T follicular helper cell (primary cell): ENCODE measurements around the gene FBL.
"Not testable (repeated sequence)": the region's sequence is repeated elsewhere in the genome, so short reads cannot be mapped to it uniquely, and the experiment has no call there.

Source experiments
- DNase-seq: peaks from one replicate; pipeline ENCODE4 v3.0.0-alpha.2; 2020; ENCODE audit warnings: low read depth

FBL gene

DNA sequence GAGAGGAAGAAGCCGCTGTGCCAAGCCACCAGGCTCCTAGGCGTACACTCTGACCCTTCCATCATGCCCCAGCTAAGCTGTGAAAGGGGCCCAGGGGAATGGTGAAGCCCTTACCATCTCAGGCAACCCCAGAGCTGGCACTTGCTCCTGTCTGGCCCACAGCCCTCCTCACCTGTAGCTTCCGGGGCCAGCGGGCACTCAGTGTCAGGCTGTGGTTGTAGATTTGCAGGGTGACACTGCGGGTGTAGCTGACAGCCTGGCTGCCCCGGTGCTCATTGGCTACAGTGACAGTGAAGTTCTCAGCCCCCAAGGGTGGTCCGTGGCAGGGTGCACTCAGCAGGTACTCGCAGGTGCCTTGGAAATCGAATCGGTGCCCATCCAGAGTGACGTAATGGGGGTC lies 30.3 kb upstream of the FBL start:
- DNase-seq, result not testable (repeated sequence)

DNA sequence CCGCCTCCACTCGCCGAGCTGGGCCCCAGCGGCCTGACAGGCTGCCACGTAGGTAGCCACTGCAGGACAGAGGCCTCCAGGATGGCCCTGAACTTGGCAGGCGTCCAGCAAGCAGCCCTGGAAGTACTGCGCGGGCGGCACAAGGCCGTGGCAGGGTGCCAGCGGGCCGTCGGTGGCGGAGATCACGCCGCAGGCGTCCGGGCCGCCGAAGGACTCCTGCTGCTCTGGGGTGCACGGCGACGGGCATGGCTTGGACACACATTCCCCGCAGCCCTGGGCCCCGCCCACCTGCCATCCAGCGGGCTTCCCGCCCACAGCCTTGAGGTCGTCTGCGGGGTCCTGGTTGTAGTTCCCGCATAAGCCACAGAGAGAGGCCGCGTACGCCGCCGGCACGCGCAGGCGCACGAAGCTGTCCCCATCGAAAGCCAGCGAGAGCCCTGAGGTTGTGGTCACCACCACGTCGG lies 29.3 kb upstream of the FBL start:
- not testable (repeated sequence) for DNase-seq

DNA sequence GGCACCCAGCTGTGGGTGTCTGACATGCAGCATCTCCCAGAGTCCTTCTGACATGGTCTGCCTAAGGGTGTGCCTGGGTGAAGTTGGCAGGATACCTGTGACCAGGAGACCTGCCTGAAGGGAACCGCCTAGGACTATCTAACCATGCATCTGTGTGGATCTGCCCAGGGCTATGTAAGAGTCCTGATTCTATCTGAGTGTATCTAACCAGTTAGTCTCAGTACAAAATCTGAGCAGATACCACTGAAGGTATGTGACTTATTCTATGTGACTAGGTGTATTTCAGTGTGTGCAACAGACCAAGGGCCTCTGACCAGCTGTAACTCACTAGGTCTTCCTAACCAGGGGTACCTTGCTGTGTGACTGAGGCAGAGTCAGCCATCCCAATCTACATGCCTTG lies 28.2 kb upstream of the FBL start:
- no peak for DNase-seq

DNA sequence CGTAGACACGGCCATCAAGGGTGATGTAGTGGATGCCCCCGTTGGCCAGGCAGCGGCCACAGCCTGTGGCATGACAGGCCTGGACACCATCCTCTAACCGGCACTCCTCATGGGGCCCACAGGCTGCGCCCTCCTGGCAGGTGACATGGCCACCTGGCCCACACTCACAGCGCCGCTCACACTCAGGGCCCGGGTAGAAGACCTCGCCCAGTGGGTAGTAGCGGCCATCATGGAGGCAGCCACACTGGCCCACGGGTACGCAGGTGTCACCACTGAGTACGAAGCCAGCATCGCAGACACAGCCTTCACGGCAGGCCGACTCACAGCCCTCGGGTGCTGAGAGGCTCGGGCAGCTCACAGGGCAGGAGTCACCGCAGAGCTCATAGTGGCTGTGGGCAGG lies 27.2 kb upstream of the FBL start:
- no peak for DNase-seq

GRCh38 chr19:39871886-39872866 lies 26.0 kb upstream of the FBL start:
- no peak for DNase-seq

DNA sequence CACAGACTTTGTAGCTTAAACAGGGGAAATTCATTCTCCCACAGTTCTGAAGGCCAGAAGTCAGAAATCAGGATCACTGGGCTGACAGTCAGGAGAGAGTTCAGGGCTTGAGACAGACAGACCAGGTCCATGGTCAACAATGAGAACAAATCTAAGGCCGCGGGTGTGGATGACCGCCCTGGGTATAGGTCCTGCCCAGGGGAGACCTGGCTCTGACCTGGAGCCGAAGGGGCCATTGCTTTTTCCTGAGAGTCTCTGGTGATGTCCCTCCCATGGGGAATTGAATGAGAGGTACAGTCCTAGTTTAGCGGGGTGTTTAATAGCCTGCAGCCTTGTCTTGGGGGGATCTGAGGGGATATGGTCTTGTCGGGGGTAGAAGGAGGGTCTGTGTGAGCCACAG lies 25.2 kb upstream of the FBL start:
- DNase-seq, result no peak

DNA sequence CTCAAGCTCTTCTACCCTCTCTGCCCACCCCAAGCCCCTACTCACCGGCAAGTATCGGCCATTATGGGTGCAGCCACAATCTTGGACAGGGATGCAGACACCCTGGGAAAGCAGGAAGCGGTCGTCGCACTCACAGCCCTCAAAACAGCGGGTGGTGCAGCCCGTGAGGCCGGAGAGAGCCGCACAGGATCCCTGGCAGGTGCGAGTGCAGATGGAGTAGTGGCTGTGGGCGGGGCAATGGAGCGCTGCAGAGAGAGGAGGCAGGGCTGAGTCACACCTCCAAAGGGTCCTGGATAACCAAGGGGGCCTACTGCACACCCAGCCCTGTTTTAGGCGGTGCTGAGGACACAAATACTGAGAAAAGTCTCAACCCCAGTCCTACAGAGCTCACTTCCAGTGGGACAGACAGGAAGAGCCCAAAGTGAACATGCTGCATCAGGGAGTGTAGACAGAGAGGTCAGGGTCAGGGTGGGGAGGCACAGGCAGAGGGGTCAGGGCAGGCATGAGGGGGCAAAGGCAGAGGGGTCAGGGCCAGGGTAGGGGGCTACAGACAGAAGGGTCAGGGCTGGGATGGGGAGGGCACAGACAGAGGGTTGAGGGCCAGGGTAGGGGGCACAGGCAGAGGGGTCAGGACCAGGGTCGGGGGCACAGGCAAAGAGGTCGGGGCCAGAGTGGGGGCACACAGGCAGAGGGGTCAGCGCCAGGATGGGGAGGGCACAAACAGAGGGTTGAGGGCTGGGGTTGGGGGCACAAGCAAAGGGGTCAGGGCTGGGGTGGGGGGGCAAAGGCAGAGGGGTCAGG lies 24.2 kb upstream of the FBL start:
- DNase-seq, result no peak

DNA sequence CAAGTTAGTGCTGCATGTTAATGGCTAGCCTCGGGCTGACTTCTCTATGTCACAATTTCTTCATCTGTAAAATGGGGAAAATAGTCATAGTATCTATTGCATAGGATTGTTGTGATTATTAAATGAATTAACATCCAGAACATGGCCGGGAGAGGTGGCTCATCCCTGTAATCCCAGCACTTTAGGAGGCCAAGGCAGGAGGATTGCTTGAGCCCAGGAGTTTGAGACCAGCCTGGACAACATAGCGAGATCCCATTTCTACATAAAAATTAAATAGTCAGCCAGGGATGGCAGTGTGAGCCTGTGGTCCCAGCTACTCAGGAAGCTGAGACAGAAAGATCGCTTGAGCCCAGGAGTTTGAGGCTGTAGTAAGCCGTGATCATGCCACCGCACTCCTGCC lies 21.8 kb upstream of the FBL start:
- no peak for DNase-seq

DNA sequence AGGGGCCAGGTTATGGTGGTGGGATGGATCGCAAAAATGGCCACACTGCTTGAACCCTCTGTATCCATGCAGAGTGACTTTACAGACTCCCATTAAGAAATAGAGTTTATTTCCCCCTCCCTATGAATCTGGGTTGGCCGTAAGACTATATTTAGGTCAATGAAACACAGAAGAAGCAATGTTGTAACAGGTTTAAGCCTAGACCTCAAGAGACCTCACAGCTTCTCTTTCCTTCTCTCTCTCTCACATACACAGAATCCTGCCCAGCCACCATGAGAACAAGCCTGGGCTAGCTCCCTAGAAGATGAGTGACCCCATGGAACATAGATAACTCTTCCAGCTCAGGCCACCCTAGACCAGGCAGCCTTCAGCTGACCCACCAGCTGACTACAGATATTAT lies 21.0 kb upstream of the FBL start:
- no peak for DNase-seq

- DNase-seq, result no peak
Measured at GRCh38 chr19:39865953-39866352, 19.8 kb upstream of the FBL start.

GRCh38 chr19:39865186-39865585 lies 19.0 kb upstream of the FBL start:
- DNase-seq, result no peak

DNA sequence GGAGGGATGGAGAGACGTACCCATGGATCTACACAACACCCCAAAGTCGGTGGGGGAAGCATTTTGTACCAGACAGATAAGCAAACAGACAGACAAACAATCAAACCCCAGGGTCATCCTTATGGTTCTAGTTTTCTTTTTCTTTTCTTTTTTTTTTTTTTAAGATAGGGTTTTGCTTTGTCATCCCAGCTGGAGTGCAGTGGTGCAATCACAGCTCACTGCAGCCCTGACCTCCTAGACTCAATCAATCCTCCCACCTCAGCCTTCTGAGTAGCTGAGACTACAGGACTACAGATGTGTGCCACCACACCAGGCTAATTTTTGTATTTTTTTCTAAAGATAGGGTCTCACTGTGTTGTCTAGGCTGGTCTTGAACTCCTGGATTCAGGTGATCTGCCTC lies 17.9 kb upstream of the FBL start:
- DNase-seq, result no peak

GRCh38 chr19:39858541-39858940 lies 12.4 kb upstream of the FBL start:
- no peak for DNase-seq

GRCh38 chr19:39852882-39853281 lies 6.7 kb upstream of the FBL start:
- no peak for DNase-seq

GRCh38 chr19:39850892-39851291 lies 4.7 kb upstream of the FBL start:
- DNase-seq, result no peak

DNA sequence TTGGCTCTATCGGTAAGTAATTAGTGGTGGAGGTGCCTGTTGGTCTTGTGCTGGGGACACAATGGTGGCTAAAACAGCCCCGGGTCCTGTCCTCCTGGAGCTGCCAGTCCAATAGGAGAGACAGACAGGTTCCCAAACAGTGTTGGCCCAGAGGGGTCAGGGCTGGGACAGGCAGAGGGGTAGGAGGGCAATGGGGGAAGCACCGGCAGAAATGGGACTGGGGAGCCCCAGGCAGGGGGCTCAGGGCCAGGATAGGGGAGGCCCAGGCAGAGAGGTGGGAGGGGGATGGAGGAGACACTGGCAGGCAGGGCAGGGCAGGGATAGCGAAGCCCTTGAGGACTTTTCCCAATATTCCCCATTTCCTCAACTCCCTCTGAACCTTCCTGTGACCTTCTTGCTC lies 2.2 kb upstream of the FBL start:
- no peak for DNase-seq

DNA sequence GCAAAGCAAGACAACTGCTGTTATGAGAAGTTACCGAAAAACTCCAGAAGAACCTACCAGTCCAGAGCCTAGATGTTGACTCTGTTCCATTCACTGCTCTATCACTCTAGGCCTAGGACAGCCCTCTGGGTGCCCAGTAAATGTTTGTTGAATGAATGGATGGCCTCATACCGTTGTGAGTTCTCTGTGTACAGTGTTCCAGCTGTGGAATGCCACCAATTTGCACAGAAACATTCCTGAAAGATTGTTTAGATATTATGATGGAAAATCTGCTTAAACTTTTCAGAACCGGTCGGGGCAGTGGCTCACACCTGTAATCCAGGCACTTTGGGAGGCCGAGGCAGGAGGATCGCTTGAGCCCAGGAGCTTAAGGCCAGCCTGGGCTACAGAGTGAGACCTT lies 1.3 kb upstream of the FBL start:
- no peak for DNase-seq

GRCh38 chr19:39846678-39847486 lies 703 bp upstream of the FBL start:
- DNase-seq, result no peak

DNA sequence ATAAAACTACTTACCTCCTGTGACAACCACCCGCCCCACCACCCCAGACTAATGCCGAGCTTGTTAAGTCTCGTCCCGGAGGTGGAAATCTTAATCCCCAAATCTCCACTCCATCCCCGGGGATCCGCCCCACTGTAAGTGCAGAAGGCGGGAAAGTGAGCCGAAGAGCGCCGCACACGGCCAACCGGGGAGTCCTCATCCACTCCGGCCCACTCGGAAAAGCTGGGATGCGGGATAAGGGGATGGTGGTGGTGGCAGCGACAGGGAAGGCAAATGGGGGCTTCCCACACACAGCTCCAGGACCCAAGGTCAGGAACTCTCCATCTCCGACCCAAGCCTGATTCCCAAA lies 621 bp downstream of the FBL start:
- DNase-seq, result no peak

DNA sequence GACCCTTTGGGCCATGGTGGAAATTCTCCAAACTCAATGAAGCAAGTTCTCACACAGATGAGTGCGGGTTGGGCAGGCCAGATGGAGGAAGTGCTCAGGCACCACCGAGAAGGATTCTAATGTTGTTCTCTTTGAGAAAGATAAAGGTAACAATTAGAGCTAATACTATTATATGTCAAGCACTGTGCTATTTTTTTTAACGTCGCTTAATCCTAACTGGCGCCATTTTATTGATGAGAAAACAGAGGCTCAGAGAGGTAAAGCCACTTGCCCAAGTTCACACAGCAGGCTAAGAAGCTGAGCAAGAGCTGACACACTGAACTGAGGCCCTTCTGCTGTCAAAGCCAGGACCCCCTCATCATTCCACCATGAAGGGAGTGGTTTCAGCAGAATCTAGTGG lies 1.0 kb downstream of the FBL start:
- no peak for DNase-seq

- DNase-seq, result no peak
Measured at GRCh38 chr19:39843919-39844793, 2.0 kb downstream of the FBL start.
